Loucy (cell line): ENCODE measurements around the gene USP25.

Experiments
- H2AFZ ChIP-seq: fragments of 200-600 bp; sonication (generic); 2 replicates; pipeline ENCODE4 v1.6.0; 2016; ENCODE audit warnings: antibody characterized with exemption, mild to moderate bottlenecking, low read length, moderate library complexity
- H3F3A ChIP-seq: fragments of 200-600 bp; 2 replicates; pipeline ENCODE4 v1.6.0; 2016; ENCODE audit warnings: antibody characterized with exemption, low read depth, mild to moderate bottlenecking
- H3K27me3 ChIP-seq: fragments of 200-600 bp; sonication (generic); 2 replicates; pipeline ENCODE4 v1.6.1; 2014; ENCODE audit warnings: low read length, mild to moderate bottlenecking; ENCODE audit not compliant: insufficient read depth, poor library complexity, severe bottlenecking
- H3K36me3 ChIP-seq: fragments of 200-600 bp; sonication (generic); 2 replicates; pipeline ENCODE4 v1.6.1; 2016; ENCODE audit warnings: low read length; ENCODE audit not compliant: insufficient read depth
- H3K4me1 ChIP-seq: fragments of 200-600 bp; sonication (generic); 2 replicates; pipeline ENCODE4 v1.5.1; 2014; ENCODE audit warnings: low read length, mild to moderate bottlenecking; ENCODE audit not compliant: insufficient read depth, poor library complexity, severe bottlenecking
- H3K4me2 ChIP-seq: fragments of 200-600 bp; sonication (generic); 2 replicates; pipeline ENCODE4 v1.6.0; 2014; ENCODE audit warnings: antibody characterized with exemption, low read length, low read depth, mild to moderate bottlenecking; ENCODE audit not compliant: poor library complexity, severe bottlenecking
- H3K4me3 ChIP-seq: fragments of 200-600 bp; sonication (generic); 2 replicates; pipeline ENCODE4 v1.5.1; 2014; ENCODE audit warnings: low read length, mild to moderate bottlenecking, mixed read lengths; ENCODE audit not compliant: poor library complexity, severe bottlenecking
- H3K79me2 ChIP-seq: fragments of 200-600 bp; sonication (generic); 2 replicates; pipeline ENCODE4 v1.6.1; 2014; ENCODE audit warnings: low read length; ENCODE audit not compliant: insufficient read depth
- H3K9ac ChIP-seq: fragments of 200-600 bp; sonication (generic); 2 replicates; pipeline ENCODE4 v1.6.0; 2014; ENCODE audit warnings: mild to moderate bottlenecking, low read depth, low read length, moderate library complexity; ENCODE audit not compliant: poor library complexity, severe bottlenecking
- H3K9me2 ChIP-seq: fragments of 200-600 bp; sonication (generic); replicated peaks from 2 replicates; pipeline ENCODE4 v1.6.1; 2016; ENCODE audit warnings: low read depth, low read length, mixed read lengths
- H3K9me3 ChIP-seq: fragments of 200-600 bp; sonication (generic); 2 replicates; pipeline ENCODE4 v1.6.1; 2014; ENCODE audit warnings: mild to moderate bottlenecking, antibody characterized with exemption, low read length, low read depth; ENCODE audit not compliant: insufficient read depth
- H4K20me1 ChIP-seq: fragments of 200-600 bp; sonication (generic); 2 replicates; pipeline ENCODE4 v1.6.0; 2014; ENCODE audit warnings: antibody characterized with exemption, low read length, mild to moderate bottlenecking; ENCODE audit not compliant: insufficient read depth, poor library complexity, severe bottlenecking
- CTCF ChIP-seq: fragments of 200-600 bp; sonication (generic); conservative IDR thresholded peaks from 2 replicates; pipeline ENCODE4 v1.5.1; 2014; ENCODE audit warnings: mild to moderate bottlenecking, antibody characterized with exemption, low read length
- EZH2phosphoT487 ChIP-seq: fragments of 200-600 bp; IDR thresholded peaks from 2 replicates; pipeline ENCODE4 v1.6.1; 2018; ENCODE audit warnings: antibody characterized with exemption, mild to moderate bottlenecking, moderate library complexity, borderline replicate concordance

The USP25 gene

GRCh38 chr21:15695241-15695640 is 34.5 kb upstream of the USP25 start:
- no peaks in the 10 kb centered on the region for H3K9me2 ChIP-seq
- H3K36me3 ChIP-seq = no peaks in the 10 kb centered on the region
- H3K9ac ChIP-seq = no peak overlapping the region
- no peak overlapping the region for H2AFZ ChIP-seq
- no peaks in the 10 kb centered on the region for H3K9me3 ChIP-seq
- H3K4me3 ChIP-seq = no peak overlapping the region
- H3K27me3 ChIP-seq = no peaks in the 10 kb centered on the region
- TF ChIP-seq EZH2phosphoT487 = no peak
- no peak for TF ChIP-seq CTCF
- no peaks in the 10 kb centered on the region for H3F3A ChIP-seq
- H4K20me1 ChIP-seq = no peaks in the 10 kb centered on the region
- H3K79me2 ChIP-seq = no peaks in the 10 kb centered on the region
- no peak overlapping the region for H3K4me2 ChIP-seq
- no peaks in the 10 kb centered on the region for H3K4me1 ChIP-seq

- no peaks in the 10 kb centered on the region for H3K9me2 ChIP-seq
- H3K4me1 ChIP-seq = no peaks in the 10 kb centered on the region
- H4K20me1 ChIP-seq = no peaks in the 10 kb centered on the region
- no peak overlapping the region for H3K9ac ChIP-seq
- no peaks in the 10 kb centered on the region for H3K79me2 ChIP-seq
- H3K27me3 ChIP-seq = no peaks in the 10 kb centered on the region
- no peak overlapping the region for H2AFZ ChIP-seq
- H3F3A ChIP-seq = no peaks in the 10 kb centered on the region
- TF ChIP-seq EZH2phosphoT487 (no peak), CTCF (no peak)
- no peak overlapping the region for H3K4me2 ChIP-seq
- H3K9me3 ChIP-seq = no peaks in the 10 kb centered on the region
- H3K4me3 ChIP-seq = no peak overlapping the region
- H3K36me3 ChIP-seq = no peaks in the 10 kb centered on the region
Observed at GRCh38 chr21:15701830-15702229, 28.0 kb upstream of the USP25 start.

GRCh38 chr21:15703932-15704331 is 25.9 kb upstream of the USP25 start:
- H3K27me3 ChIP-seq = no peaks in the 10 kb centered on the region
- H2AFZ ChIP-seq = no peak overlapping the region
- H3K4me2 ChIP-seq = no peak overlapping the region
- no peaks in the 10 kb centered on the region for H3K4me1 ChIP-seq
- H3K36me3 ChIP-seq = no peaks in the 10 kb centered on the region
- no peaks in the 10 kb centered on the region for H3K9me2 ChIP-seq
- H4K20me1 ChIP-seq = no peaks in the 10 kb centered on the region
- no peaks in the 10 kb centered on the region for H3F3A ChIP-seq
- no peaks in the 10 kb centered on the region for H3K79me2 ChIP-seq
- H3K4me3 ChIP-seq = no peak overlapping the region
- TF ChIP-seq EZH2phosphoT487 (no peak), CTCF (no peak)
- H3K9me3 ChIP-seq = no peaks in the 10 kb centered on the region
- no peak overlapping the region for H3K9ac ChIP-seq
